CD4-positive, alpha-beta T cell treated with Interleukin-15 for 4 hours (primary cell): ENCODE data around the gene LGR5.

Source experiments
- DNase-seq: peaks from one replicate; pipeline ENCODE4 v3.0.0-alpha.2; 2020; ENCODE audit warnings: low spot score

Gene LGR5, protein sequence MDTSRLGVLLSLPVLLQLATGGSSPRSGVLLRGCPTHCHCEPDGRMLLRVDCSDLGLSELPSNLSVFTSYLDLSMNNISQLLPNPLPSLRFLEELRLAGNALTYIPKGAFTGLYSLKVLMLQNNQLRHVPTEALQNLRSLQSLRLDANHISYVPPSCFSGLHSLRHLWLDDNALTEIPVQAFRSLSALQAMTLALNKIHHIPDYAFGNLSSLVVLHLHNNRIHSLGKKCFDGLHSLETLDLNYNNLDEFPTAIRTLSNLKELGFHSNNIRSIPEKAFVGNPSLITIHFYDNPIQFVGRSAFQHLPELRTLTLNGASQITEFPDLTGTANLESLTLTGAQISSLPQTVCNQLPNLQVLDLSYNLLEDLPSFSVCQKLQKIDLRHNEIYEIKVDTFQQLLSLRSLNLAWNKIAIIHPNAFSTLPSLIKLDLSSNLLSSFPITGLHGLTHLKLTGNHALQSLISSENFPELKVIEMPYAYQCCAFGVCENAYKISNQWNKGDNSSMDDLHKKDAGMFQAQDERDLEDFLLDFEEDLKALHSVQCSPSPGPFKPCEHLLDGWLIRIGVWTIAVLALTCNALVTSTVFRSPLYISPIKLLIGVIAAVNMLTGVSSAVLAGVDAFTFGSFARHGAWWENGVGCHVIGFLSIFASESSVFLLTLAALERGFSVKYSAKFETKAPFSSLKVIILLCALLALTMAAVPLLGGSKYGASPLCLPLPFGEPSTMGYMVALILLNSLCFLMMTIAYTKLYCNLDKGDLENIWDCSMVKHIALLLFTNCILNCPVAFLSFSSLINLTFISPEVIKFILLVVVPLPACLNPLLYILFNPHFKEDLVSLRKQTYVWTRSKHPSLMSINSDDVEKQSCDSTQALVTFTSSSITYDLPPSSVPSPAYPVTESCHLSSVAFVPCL

GRCh38 chr12:71439613-71440344, at the start of gene LGR5:
TSS of gene LGR5 (plus strand) at chr12:71439798. CDS start at chr12:71440081, 283 bp downstream.
- DNase-seq: no peak

DNA sequence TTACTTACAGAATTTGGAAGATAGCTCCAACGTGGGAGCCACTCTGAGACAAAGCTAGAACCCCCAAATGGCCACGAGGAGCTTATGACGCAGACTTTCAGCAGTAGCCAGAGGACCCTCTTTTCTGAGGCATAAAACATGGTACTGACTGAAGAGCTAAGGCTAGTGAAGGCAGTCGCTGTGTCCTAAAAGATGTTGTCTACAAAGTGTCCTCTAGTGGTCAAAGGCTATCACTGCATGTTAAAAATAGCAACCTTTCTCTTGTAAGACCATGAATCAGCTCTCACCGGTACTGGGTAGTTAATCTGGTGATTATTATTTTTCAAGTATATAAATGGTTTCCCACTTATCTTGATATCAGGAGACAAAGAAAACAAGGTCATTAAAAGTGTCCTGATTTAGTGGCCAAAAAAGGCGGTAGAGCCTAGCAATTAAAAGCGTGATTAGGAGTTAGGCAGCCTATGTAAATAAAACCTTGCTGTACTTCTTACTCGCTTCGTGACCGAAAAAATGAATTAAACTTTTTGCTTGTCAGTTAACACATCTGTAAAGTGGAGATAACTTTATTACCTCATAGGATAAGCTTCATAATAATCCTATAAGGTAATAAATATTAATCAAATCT, 47.0 kb upstream of the LGR5 start:
- DNase-seq: peak; percentile 2

DNA sequence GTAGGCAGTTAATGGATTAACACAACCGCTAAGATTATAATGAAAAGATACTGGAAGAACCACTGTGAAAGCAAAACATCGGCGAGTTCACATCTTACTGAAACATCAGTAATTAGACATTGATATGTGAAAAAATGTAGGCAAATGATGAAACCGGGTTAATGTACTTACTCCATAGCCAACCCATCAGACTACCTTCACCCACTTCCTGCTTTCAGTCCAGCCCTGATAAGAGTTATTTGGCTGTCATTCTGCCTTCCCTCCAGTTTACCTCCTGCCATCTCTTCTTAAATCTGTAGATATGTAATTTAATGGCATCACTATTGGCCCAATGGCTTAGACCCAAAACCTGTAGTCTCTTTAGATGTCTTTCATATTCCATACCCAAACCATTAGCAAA, 46.0 kb upstream of the LGR5 start:
- no peak for DNase-seq

- DNase-seq: no peak
These were observed 42.1 kb upstream of the LGR5 start for GRCh38 chr12:71397433-71397954.

DNA sequence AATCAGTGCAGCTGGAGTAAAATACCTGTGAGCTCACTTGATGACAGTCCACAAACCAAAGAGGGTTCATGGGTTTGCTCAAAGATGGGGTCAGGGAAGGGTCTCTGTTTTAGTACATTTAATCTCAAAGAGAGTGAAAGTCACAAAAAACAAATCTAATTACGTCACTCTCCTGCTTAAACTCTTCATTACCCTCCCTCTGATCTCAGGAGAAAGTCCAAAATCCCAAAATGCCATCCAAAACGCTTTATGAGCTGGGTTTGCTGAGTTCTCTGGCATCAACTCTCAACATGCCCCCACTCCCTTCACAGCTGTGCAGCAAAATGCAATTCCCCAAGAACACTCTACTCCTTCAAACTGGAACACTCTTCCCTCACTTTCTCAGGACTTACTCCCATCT, 40.4 kb upstream of the LGR5 start:
- DNase-seq: no peak

- DNase-seq: no peak
These were observed 39.1 kb upstream of the LGR5 start for GRCh38 chr12:71400481-71400880.

DNA sequence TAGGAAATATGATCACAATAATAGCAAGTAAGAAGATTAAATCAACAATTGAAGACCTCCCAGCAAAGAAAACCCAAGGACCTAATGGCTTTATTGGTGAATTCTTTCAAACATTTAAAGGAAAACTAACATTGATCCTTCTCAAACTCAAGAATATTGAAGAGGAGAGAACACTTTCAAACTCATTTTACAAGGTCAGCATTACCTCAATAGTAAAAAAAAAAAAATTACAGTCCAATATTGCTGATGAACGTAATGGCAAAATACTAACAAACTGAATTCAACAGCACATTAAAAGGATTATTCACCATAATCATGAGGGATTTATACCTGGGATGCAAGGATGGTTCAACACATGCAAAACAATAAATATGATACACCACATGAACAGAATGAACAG, 33.7 kb upstream of the LGR5 start:
- no peak for DNase-seq

- DNase-seq: no peak
These were observed 31.9 kb upstream of the LGR5 start for GRCh38 chr12:71407732-71408131.

DNA sequence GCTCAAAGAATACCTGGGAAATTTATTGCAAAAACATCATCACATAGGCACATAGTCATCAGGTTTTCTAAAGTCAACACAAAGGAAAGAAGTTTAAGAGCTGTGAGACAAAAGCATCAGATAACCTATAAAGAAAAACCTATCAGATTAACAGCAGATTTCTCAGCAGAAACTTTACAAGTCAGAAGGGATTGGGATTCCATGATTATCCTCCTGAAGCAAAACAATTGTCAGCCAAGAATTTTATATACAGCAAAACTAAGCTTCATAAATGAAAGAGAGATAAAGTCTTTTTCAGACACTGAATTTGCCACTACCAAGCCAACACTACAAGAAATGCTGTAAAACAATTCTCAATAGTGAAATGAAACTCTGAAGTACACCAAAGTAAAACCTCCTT, 28.8 kb upstream of the LGR5 start:
- DNase-seq: no peak

- DNase-seq: no peak
These were observed 28.0 kb upstream of the LGR5 start for GRCh38 chr12:71411635-71412034.

DNA sequence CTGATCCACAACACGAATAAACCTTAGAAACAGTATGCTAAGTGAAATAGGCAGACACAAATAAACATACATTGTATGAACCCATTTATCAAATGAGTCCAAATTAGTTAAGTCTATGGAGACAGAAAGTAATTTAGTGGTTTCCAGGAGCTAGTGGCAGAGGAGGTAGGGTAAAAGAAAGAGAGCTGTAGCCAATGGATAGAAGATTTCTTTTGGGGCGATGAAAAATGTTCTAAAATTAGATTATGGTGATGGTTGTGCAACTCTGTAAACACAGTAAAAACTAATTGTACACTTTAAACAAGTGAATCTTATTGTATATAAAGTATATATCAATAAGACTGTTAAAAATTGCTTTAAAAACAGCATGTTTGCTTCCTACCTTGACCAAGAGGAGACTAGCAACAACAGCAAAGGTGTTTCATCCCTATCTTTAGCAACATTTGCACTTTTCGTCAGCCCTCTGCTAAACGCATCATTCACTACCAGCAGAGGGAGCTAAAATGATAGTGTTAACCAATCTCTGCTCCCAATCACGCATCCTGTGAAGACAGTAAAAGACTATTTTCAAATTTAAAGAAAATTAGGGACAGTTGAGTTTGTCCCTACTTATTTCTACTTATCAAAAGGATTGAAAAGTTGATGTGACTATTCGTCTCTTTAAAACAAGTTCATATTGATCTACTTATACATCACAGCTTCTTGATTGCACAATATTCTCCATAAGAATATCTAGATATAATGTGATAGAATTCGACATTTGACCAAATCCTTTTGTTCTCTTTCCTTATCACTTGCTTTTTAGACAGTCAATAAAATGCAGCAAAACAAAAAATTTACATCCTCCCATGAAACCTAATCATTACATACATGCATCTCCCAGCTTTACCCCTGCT, 24.0 kb upstream of the LGR5 start:
- peak; percentile 54 for DNase-seq

DNA sequence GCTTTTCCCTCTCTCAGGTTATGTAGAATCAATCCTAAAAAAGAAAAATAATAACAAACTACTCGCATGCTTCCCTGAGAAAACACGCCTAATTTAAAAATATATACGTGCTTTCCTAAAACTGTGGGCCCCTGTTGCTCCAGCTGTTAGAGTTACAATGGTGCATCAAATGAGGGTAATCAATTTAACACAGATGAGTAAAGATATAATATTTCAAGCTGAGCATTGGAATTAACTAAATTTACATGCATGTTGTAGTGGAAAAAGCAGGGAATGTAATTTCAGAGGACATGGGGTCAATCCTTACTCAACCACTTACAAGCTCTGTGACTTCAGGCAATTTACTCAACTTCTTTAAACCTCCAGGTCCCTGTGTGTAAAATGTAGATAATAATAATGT, 22.4 kb upstream of the LGR5 start:
- no peak for DNase-seq

- DNase-seq: no peak
These were observed 18.7 kb upstream of the LGR5 start for GRCh38 chr12:71420775-71421406.

GRCh38 chr12:71425568-71426299, 13.9 kb upstream of the LGR5 start:
- no peak for DNase-seq

DNA sequence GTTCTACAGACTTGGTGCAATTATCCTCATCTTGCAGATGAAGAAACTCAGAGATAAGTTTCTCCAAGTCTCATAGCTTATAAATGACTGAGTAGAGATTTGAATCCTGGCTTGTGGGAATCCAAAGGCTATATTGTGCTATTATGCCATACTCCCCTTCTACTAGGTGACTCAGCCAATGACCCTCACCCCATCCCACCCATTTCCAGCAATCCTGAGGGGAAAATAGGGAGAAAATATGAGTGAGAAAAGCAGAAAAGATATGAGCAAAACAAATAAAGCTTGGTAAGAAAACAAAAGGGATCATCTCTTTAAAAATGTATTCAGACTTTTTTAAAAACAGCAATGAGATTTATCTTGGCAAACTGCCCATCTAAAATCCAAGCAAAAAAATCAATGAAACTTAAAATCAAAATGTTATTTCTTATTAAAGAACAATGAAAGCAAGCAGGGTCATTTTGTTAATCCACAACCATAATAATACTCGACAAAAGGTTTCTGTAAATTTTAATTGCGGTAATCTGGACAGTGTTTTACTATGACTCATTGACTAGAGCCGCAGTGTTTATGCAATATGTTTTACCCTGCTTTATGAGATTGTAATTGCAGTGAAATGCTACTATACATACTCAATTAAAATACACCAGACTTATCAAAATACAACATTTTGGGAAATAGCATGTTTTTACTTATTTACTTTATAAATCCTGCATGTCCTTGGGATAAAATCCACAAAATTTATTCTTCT, 13.1 kb upstream of the LGR5 start:
- DNase-seq: no peak

DNA sequence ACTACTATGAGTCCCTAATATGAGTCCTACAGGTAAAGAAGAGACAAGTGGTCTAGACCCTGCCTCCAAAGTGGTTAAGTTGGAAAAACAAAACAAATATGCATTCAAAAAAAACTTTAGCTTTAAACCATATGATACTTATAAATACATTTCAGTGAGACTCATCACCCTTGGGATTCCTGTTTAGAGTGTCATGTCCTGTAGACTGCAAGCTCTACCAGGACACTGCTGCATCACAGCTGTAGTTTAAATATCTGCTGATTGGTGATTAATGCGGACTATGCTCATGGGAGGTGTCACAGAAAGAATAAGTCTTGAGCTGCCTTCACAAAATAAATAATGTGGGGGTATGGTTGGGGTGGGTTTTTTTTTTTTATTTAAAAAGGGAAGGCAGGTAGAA, 8.8 kb upstream of the LGR5 start:
- DNase-seq: no peak

DNA sequence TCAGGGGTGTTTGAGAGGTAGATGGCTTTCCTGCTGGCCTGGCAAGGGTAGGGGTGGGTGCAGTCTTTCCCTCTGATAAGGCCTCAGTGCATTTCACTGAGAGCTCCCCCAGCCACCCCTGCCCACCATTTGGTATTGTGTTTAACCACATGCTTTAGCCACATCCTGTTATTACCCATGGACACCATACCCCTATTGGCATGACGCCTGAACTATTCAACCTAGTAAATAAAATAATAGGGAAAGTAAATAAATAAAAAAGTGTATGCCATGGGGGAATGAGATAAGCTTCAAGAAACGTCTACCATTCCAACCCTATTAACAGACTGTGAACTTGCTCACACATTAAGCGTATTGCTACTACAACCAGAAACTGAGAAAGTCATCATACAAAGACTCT, 7.6 kb upstream of the LGR5 start:
- DNase-seq: no peak

DNA sequence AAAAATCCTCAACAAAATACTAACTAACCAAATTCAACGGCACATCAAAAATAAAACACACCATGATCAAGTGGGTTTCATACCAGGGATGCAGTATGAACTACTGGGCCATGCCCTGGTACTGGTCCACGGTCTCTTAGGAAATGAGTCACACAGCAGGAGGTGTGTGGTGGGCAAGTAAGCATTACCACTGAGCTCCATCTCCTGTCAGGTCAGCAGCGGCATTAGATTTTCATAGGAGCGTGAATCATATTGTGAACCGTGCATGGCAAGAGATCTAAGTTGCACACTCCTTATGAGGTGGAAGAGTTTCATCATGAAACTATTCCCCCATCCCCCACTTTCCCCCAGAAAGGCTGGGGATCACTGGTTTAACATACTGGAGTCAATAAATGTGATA, 6.7 kb upstream of the LGR5 start:
- no peak for DNase-seq

DNA sequence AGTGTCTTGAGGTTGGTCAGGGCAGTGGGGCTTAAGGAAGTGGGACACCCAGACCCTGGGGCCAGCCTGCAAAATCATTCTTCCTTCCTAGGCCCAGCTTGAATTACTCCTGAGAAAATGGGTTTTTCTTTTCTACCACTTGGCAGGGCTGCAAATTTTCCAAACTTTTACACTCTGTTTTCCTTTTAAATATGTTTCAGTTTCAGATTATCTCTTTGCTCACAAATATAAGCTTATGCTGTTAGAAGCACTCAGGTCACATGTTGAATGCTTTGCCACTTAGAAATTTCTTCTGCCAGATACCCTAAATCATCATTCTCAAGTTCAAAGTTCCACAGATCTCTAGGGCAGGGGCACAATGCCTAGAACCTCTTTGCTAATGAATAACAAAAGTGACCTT, 2.9 kb upstream of the LGR5 start:
- DNase-seq: no peak
